ENCODE measurements around the gene TMEM175. TPM values are rescaled to one million over a fixed set of nuclear protein-coding genes. Genes with fewer than 3 reads are reported as not detected.

TMEM175 gene
- total RNA-seq, 1 experiment from 2014 or later, result 20.2 TPM

GRCh38 chr4:893995-894705 is 38.1 kb upstream of the TMEM175 start:
- H3K9me2 ChIP-seq (ENCODE audit: insufficient read depth), result no peaks in the 10 kb centered on the region
- H4K20me1 ChIP-seq (ENCODE audit: insufficient read depth), result peaks cover 9% of the 10 kb centered on the region; the same call in 1 of the 2 replicates
- H3K79me2 ChIP-seq (ENCODE audit: low read depth), result no peaks in the 10 kb centered on the region
- no peaks in the 10 kb centered on the region for H3K4me1 ChIP-seq (replicated peaks; ENCODE audit: insufficient read depth)
- H2AFZ ChIP-seq, result no peak overlapping the region
- no peak for DNase-seq
- H3K27ac ChIP-seq, result no peak overlapping the region
- POLR2A ChIA-PET (ENCODE audit: unreplicated experiment), result no interaction called here
- TF ChIP-seq CTCF (conservative IDR thresholded peaks at IDR 0.05), result no peak
- TF ChIP-seq EZH2 (IDR thresholded peaks at IDR 0.05; ENCODE audit: low read depth), result no peak
- H3K9me3 ChIP-seq (ENCODE audit: insufficient read depth, low read depth), result no peaks in the 10 kb centered on the region
- intact Hi-C loops (cut with micrococcal nuclease; ENCODE audit: unreplicated experiment), result no loop called here
- no peak overlapping the region for H3K4me2 ChIP-seq
- H3K4me3 ChIP-seq, result no peak overlapping the region
- H3F3A ChIP-seq (ENCODE audit: insufficient read depth, low read depth), result no peaks in the 10 kb centered on the region
- no TSS peak for BruUV-seq (replicated peaks)
- H3K27me3 ChIP-seq (ENCODE audit: insufficient read depth, low read depth), result no peaks in the 10 kb centered on the region
- CTCF ChIA-PET, result interaction anchor here (0.7 kb wide), 1 partner anchor 1866 kb away, joined by 3 read pairs; no protein-coding TSS in a partner anchor
- H3K36me3 ChIP-seq (ENCODE audit: low read depth), result no peaks in the 10 kb centered on the region

- Histone ChIP-seq H3K4me3 (no peak overlapping the region), H4K20me1 (ENCODE audit: insufficient read depth) (peaks cover 12% of the 10 kb centered on the region; the same call in 1 of the 2 replicates), H3K36me3 (ENCODE audit: low read depth) (no peaks in the 10 kb centered on the region), H3K9me2 (ENCODE audit: insufficient read depth) (no peaks in the 10 kb centered on the region), H3K27me3 (ENCODE audit: insufficient read depth, low read depth) (no peaks in the 10 kb centered on the region), H3K9me3 (ENCODE audit: insufficient read depth, low read depth) (no peaks in the 10 kb centered on the region), H3K79me2 (ENCODE audit: low read depth) (no peaks in the 10 kb centered on the region), H3K4me1 (replicated peaks; ENCODE audit: insufficient read depth) (no peaks in the 10 kb centered on the region), H3F3A (ENCODE audit: insufficient read depth, low read depth) (no peaks in the 10 kb centered on the region), H3K27ac (no peak overlapping the region), H2AFZ (no peak overlapping the region), H3K4me2 (no peak overlapping the region)
- TF ChIP-seq EZH2 (IDR thresholded peaks at IDR 0.05; ENCODE audit: low read depth) (no peak), CTCF (conservative IDR thresholded peaks at IDR 0.05) (no peak)
- ChIA-PET POLR2A (ENCODE audit: unreplicated experiment) (no interaction called here), CTCF (no interaction called here)
- DNase-seq, result no peak
- BruUV-seq (replicated peaks), result no TSS peak
- intact Hi-C loops (cut with micrococcal nuclease; ENCODE audit: unreplicated experiment), result no loop called here
Measured at GRCh38 chr4:895596-895995, 36.7 kb upstream of the TMEM175 start.

- no TSS peak for BruUV-seq (replicated peaks)
- peaks cover 12% of the 10 kb centered on the region; the same call in 1 of the 2 replicates for H4K20me1 ChIP-seq (ENCODE audit: insufficient read depth)
- H3K27me3 ChIP-seq (ENCODE audit: insufficient read depth, low read depth), result no peaks in the 10 kb centered on the region
- H2AFZ ChIP-seq, result no peak overlapping the region
- no peak overlapping the region for H3K27ac ChIP-seq
- CTCF ChIA-PET, result interaction anchor here (0.5 kb wide), 1 partner anchor 828 kb away, joined by 3 read pairs; no protein-coding TSS in a partner anchor
- H3K79me2 ChIP-seq (ENCODE audit: low read depth), result no peaks in the 10 kb centered on the region
- no peaks in the 10 kb centered on the region for H3K9me2 ChIP-seq (ENCODE audit: insufficient read depth)
- no peaks in the 10 kb centered on the region for H3K36me3 ChIP-seq (ENCODE audit: low read depth)
- H3F3A ChIP-seq (ENCODE audit: insufficient read depth, low read depth), result no peaks in the 10 kb centered on the region
- no peaks in the 10 kb centered on the region for H3K4me1 ChIP-seq (replicated peaks; ENCODE audit: insufficient read depth)
- intact Hi-C loops (cut with micrococcal nuclease; ENCODE audit: unreplicated experiment), result no loop called here
- H3K4me2 ChIP-seq, result no peak overlapping the region
- TF ChIP-seq CTCF (conservative IDR thresholded peaks at IDR 0.05) (no peak), EZH2 (IDR thresholded peaks at IDR 0.05; ENCODE audit: low read depth) (no peak)
- no peaks in the 10 kb centered on the region for H3K9me3 ChIP-seq (ENCODE audit: insufficient read depth, low read depth)
- no peak for DNase-seq
- POLR2A ChIA-PET (ENCODE audit: unreplicated experiment), result no interaction called here
- no peak overlapping the region for H3K4me3 ChIP-seq
Measured at GRCh38 chr4:896216-896615, 36.0 kb upstream of the TMEM175 start.
